Neuron (in vitro differentiated cells): ENCODE data around the gene STN1.

Experiments used
- H2AFZ ChIP-seq: one replicate; pipeline ENCODE4 v1.6.1; 2013; ENCODE audit warnings: low read depth, mild to moderate bottlenecking, inconsistent platforms, low read length, moderate library complexity
- H3K27me3 ChIP-seq: one replicate; pipeline ENCODE4 v1.6.1; 2013; ENCODE audit warnings: low read length; ENCODE audit not compliant: insufficient read depth
- H3K36me3 ChIP-seq: one replicate; pipeline ENCODE4 v1.6.1; 2013; ENCODE audit warnings: low read length; ENCODE audit not compliant: insufficient read depth
- H3K4me1 ChIP-seq: one replicate; pipeline ENCODE4 v1.6.1; 2013; ENCODE audit warnings: low read length; ENCODE audit not compliant: insufficient read depth
- H3K4me3 ChIP-seq: 2 replicates; pipeline ENCODE4 v1.5.1; 2013; ENCODE audit warnings: mild to moderate bottlenecking, low read length, moderate library complexity
- H3K9me3 ChIP-seq: one replicate; pipeline ENCODE4 v1.6.1; 2013; ENCODE audit warnings: low read length

Gene STN1, protein sequence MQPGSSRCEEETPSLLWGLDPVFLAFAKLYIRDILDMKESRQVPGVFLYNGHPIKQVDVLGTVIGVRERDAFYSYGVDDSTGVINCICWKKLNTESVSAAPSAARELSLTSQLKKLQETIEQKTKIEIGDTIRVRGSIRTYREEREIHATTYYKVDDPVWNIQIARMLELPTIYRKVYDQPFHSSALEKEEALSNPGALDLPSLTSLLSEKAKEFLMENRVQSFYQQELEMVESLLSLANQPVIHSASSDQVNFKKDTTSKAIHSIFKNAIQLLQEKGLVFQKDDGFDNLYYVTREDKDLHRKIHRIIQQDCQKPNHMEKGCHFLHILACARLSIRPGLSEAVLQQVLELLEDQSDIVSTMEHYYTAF

DNA sequence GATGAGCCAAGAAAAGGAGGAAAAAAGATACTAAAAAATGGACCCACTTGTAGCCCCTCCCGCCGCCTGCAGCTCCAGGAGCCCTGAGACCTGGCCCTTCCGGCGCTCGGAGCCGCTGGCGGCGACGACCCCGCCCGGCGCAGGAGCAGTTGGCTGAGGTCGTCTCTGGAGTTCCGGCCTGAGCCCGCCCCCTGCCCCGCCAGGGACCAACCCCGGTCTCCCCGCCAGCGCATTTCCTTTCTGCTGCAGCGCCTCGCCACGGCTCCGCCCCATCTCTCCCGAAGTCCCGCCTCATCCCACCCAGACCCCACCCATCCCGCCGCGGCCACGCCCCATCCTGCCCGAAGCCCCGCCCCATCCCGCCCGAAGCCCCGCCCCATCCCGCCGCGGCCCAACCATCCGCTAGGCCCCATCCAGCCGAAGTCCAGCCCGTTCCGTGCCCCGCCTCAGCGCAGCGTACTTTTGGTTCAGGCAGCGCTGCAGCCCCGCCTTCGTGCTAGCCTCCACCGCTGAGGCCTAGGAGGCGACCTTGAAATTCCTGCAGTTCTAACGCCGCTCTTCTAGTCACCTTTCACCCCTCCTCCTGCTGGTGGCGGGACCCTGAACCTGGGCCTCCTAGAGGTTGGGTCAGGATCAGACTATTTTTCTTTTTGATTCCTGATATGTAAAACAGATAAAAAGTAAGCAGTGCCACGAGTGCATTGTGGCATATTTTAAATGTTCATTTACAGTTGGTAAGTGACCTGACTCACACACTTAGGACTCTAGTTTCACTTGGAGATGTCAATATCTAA lies at the start of gene STN1:
Gene STN1, minus strand, starts transcription at position 132 of the 794 bp plus-strand sequence. CDS start 590 bp downstream, outside the sequence.
- Histone ChIP-seq H3K4me1 (peaks cover 23% of the 10 kb centered on the region), H2AFZ (peak within 1 kb of the TSS; percentile 75), H3K9me3 (peaks cover 6% of the 10 kb centered on the region), H3K27me3 (no peaks in the 10 kb centered on the region), H3K4me3 (peak within 1 kb of the TSS; percentile 71), H3K36me3 (no peaks in the 10 kb centered on the region)

DNA sequence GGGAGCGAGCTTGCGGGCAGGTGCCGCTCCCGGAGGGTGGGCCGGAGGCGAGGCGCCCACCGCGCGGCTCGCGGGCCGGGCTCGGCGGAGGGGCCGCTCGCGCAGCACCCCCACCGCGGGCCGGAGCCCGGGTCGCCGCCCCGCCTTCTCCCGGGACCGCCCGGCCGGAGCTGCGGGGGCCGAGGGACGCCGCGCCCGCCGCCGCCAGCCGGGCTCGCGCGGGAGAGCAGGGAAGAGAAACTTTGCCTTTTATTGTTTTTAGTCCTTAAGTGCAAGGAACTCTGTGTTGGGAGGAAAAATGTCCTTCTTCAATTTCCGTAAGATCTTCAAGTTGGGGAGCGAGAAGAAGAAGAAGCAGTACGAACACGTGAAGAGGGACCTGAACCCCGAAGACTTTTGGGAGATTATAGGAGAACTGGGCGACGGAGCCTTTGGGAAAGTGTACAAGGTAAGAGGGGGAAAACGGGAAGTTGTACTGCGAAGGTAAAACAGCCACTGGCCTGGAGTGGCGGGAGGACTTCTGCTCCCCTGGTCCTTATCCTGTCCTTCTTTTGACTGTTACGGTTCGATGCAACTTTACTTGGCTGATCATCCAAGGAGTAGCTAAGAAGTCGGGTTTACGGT lies 49.6 kb upstream of the STN1 start:
- no peaks in the 10 kb centered on the region for H3K9me3 ChIP-seq
- H3K4me1 ChIP-seq = peaks cover 20% of the 10 kb centered on the region
- H3K27me3 ChIP-seq = no peaks in the 10 kb centered on the region
- peak overlapping the region; percentile 85 for H2AFZ ChIP-seq
- no peaks in the 10 kb centered on the region for H3K36me3 ChIP-seq
- peak overlapping the region; percentile 83 for H3K4me3 ChIP-seq

DNA sequence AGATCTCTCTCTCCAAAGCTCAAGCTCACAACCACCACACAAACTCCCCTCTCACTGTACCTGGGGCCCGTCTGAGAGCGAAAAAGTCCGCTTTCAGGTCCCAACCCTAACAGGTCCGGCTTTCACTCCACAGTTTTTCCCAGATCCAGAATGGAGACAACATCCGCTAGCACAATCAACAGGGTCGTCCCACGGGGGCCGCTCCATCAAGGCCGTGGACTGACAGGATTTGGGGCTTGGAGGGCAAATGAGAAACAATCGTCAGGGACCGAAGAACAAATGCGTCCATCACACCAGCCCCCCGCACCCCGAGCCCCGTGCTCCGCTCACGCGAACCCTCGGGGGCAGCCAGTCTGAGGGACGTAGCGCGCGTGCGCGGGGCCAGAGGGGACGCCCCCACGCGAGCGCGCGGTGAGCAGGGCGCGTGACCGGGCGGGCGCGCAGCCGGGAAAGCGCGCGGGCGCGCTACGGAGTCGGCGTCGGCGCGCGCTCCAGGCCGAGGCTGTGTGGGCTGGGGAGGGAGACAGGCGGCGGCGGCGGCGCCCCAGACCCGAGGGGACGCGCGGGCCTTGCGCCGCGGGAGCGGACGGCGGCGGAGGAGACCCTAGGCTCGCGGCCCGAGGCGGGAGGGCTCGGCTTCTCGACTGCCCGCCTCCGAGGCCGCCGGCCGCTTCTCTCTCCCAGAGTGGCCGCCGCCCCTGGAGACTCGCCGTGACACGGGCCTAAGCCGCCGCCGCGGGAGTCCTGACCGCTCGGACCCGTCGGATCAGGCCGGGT lies 48.9 kb upstream of the STN1 start, which contains the start of gene SLK:
Gene SLK, plus strand, starts transcription at position 470 of the 777 bp plus-strand sequence. CDS start 606 bp downstream, outside the sequence.
- H3K9me3 ChIP-seq = no peaks in the 10 kb centered on the region
- no peaks in the 10 kb centered on the region for H3K27me3 ChIP-seq
- H2AFZ ChIP-seq = peak within 1 kb of the TSS; percentile 85
- H3K4me3 ChIP-seq = peak within 1 kb of the TSS; percentile 83
- no peaks in the 10 kb centered on the region for H3K36me3 ChIP-seq
- peaks cover 20% of the 10 kb centered on the region for H3K4me1 ChIP-seq

DNA sequence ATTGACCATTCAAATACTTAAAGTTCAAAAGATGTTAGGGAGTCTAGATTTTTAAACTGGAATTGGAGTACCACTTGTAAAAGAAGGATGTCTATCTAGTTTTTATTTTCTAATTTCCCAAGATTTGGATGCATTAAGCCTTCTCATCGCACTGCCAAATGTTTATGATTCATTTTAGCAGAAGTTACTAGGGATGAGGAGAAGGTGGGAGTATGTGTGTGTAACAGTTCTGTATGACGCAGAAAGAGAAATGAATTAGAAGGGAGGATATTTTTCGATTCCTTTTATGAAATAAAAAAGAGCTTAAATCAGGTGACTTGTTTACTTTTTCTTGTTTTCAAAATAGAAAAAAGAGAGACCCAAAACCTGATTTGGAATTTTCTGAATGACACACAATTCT lies 42.1 kb upstream of the STN1 start:
- Histone ChIP-seq H3K27me3 (no peaks in the 10 kb centered on the region), H3K36me3 (no peaks in the 10 kb centered on the region), H3K4me3 (no peak overlapping the region), H3K4me1 (no peaks in the 10 kb centered on the region), H2AFZ (no peak overlapping the region), H3K9me3 (no peaks in the 10 kb centered on the region)

DNA sequence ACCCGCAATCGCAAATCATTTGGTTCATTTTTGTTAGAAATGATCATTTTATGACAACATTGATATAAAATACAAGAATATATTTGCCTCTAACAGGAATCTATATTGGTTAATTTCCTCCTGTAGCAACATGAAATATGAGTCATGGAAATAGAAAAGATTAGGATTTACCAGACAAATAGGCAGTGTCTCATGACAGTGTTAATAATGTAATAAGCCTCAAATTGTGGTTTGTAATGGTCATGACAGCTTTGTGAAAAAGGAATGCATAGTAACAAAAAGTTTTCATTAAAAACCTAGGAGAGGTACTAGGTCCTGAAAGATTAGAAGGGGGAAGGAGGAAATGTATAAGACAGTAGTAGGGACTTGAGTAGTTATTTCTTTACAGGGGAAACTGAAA lies 41.0 kb upstream of the STN1 start:
- Histone ChIP-seq H3K4me1 (no peaks in the 10 kb centered on the region), H2AFZ (no peak overlapping the region), H3K36me3 (no peaks in the 10 kb centered on the region)

DNA sequence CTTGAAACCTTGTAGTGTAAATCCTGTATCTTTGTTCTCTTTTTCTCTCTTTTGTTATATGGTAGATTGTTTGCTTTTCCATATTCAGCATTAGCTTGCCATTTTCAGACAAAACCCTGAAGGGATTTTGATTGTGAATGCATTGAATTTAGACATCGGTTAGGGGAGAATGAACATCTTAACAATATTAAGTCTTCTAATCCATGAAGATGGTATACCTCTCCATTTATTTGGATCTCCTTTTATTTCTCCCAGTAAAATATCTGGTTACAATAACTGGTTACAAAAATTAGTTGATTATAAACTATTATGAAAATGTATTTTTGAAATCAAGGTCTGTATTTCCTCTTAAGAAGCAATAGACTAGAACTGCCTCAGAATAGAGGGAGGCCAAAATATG lies 36.6 kb upstream of the STN1 start:
- H2AFZ ChIP-seq = no peak overlapping the region
- H3K27me3 ChIP-seq = no peaks in the 10 kb centered on the region
- no peak overlapping the region for H3K4me3 ChIP-seq
- no peaks in the 10 kb centered on the region for H3K9me3 ChIP-seq
- H3K4me1 ChIP-seq = no peaks in the 10 kb centered on the region
- no peaks in the 10 kb centered on the region for H3K36me3 ChIP-seq

More for the DNA sequence above, 41.0 kb upstream of the STN1 start:
- H3K4me3 ChIP-seq = no peak overlapping the region
- no peaks in the 10 kb centered on the region for H3K9me3 ChIP-seq
- no peaks in the 10 kb centered on the region for H3K27me3 ChIP-seq

DNA sequence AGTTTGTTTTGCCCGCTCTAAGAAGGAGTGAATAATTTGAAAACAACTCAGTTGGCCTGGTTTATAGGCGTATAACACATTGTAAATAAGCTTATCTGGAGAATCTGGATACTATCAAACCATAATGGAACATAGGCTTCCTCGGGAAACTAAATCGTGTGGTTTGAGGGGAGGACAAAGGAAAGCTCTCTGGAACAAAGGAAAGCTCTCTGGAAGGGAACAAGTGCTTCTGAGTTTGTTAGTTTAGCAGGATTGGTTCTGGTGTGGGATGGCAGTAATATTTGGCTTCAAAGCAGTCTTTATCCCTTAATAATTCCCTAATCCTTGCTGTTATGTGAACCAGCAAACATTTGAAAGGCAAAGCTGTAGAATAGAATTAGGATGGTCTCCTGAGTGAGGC lies 34.0 kb upstream of the STN1 start:
- no peaks in the 10 kb centered on the region for H3K27me3 ChIP-seq
- peak overlapping the region; percentile 57 for H2AFZ ChIP-seq
- no peaks in the 10 kb centered on the region for H3K36me3 ChIP-seq
- no peaks in the 10 kb centered on the region for H3K4me1 ChIP-seq
- H3K4me3 ChIP-seq = no peak overlapping the region
- H3K9me3 ChIP-seq = no peaks in the 10 kb centered on the region

DNA sequence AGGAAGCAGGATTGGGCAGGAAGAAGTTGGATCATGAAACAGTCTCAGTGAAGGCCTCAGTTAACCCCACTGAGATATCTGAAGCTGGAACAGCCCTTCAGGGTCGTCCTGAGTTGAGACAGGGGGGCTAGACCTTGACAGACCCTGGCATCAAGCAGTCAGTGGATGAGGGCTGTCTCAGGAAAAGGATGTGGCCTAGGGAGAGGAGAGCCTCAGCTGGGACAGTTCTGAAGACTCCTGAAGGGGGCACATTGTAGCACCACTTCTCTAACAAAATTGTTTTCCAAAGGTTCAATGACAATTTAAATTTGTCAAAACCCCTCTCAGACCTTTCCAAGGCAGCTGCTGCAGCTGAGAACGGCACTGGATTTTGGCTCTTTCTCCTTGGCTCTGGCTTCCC lies 33.2 kb upstream of the STN1 start:
- Histone ChIP-seq H3K4me1 (no peaks in the 10 kb centered on the region), H3K27me3 (no peaks in the 10 kb centered on the region), H3K36me3 (no peaks in the 10 kb centered on the region), H3K9me3 (no peaks in the 10 kb centered on the region), H2AFZ (no peak overlapping the region), H3K4me3 (no peak overlapping the region)

DNA sequence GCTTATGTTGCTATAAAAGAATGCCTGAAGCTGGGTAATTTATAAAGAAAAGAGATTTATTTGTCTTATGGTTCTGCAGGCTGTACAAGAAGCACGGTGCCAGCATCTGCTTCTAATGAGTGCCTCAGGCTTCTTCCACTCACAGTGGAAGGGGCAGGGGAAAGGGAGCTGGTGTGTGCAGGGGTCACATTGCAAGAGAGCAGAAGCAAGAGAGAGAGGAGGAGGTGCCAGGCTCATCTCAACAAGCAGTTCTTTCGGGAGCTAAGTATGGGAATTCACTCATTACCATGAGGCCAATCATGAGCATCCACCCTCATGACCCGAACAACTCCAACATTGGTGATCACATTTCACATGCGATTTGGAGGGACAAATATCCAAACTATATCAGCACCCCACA lies 31.7 kb upstream of the STN1 start:
- Histone ChIP-seq H3K27me3 (no peaks in the 10 kb centered on the region), H3K36me3 (no peaks in the 10 kb centered on the region), H3K4me1 (no peaks in the 10 kb centered on the region), H3K9me3 (no peaks in the 10 kb centered on the region), H2AFZ (no peak overlapping the region), H3K4me3 (no peak overlapping the region)

DNA sequence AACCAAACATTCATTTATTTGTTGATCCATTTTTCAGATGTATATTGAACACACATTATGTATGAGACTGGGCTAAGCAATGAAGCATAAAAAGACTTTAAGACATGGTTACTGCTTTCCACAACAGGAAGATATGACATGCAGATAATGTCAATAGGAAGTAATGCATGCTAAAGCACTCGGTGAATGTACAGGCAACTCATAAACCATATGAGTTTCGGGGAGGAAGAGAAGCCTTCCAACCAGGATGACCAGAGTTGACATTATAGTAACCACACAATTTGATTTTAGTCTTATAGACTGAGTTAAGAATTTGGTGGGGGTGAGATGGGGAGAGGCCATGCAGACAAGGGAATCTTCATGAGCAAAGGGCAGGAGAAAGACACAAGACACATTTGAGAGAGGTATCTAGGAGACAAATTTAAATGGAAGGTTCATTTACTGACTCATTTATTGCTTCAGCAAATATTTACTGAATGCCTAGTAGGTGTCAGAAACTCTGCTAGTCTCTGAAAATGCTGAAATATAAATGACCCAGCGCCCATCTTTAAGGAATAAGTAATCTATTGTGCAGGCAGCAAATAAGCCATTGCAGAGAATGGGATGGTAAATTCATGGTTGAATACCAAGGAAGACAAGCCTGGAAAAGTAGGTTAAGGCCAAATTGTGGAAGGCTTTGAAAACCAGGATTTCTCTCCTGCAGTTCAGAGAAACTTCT lies 30.0 kb upstream of the STN1 start:
- no peak overlapping the region for H3K4me3 ChIP-seq
- H3K9me3 ChIP-seq = no peaks in the 10 kb centered on the region
- no peak overlapping the region for H2AFZ ChIP-seq
- no peaks in the 10 kb centered on the region for H3K4me1 ChIP-seq
- no peaks in the 10 kb centered on the region for H3K27me3 ChIP-seq
- no peaks in the 10 kb centered on the region for H3K36me3 ChIP-seq

DNA sequence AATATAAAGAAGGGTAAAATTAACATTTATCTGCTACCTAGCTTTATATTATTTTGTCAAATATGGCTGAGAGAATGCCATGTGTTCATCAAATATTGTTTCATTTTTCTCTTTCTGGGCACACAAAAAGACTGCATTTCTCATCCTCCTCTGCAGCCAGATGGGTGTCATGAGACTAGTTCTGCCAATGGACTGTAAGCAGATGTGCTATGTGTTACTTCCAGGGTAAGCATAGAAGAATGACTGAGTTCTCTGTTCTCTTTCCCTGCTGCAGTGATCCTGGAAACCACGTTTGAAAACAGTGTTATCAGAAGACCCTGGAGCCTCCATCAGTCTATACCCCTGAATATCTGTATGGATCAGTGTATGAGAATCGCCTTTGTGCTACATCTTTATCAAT lies 24.9 kb upstream of the STN1 start:
- Histone ChIP-seq H3K36me3 (no peaks in the 10 kb centered on the region), H3K27me3 (no peaks in the 10 kb centered on the region), H2AFZ (no peak overlapping the region), H3K9me3 (no peaks in the 10 kb centered on the region), H3K4me3 (no peak overlapping the region), H3K4me1 (no peaks in the 10 kb centered on the region)

DNA sequence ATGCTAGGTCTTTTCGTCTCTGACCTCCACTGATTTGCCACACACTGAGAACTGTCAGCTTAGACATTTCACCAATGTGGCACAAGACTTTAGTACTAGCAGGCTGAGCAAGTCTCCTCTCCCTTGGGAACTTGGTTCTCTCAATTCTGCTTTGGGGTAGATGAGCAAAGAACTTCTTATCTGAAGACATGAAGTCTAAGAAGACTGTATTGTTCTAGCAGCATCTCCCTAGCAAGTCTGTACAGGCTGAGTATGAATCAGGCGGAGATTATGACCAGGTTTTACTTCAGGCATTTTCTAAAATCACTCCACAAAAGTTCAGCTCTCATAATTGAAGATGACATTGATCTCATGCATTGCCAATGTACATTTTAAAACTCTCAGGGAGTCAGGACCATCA lies 23.8 kb upstream of the STN1 start:
- no peak overlapping the region for H2AFZ ChIP-seq
- H3K9me3 ChIP-seq = no peaks in the 10 kb centered on the region
- no peaks in the 10 kb centered on the region for H3K27me3 ChIP-seq
- no peaks in the 10 kb centered on the region for H3K4me1 ChIP-seq
- H3K4me3 ChIP-seq = no peak overlapping the region
- H3K36me3 ChIP-seq = no peaks in the 10 kb centered on the region
